ENCODE measurements around the gene CLK3.

The CLK3 gene

GRCh38 chr15:74667975-74668374, 52.3 kb downstream of the CLK3 start:
- no peaks in the 10 kb centered on the region for H3K4me1 ChIP-seq (ENCODE audit: control insufficient read depth, insufficient read depth, low read length, poor library complexity, severe bottlenecking)
- no peak for DNase-seq
- no peak overlapping the region for H3K27ac ChIP-seq (ENCODE audit: insufficient read depth, low read length, poor library complexity, severe bottlenecking)
- H3K4me3 ChIP-seq (ENCODE audit: insufficient read depth, low read depth, low read length, poor library complexity, severe bottlenecking): no peak overlapping the region
- H3K36me3 ChIP-seq (ENCODE audit: control insufficient read depth, insufficient read depth, low read length): peaks cover 14% of the 10 kb centered on the region
- no peaks in the 10 kb centered on the region for H3K27me3 ChIP-seq (replicated peaks; ENCODE audit: control insufficient read depth, insufficient read depth, low read length, poor library complexity, severe bottlenecking)
- no peaks in the 10 kb centered on the region for H3K9me3 ChIP-seq (ENCODE audit: control insufficient read depth, low read length)

GRCh38 chr15:74669627-74670026, 54.0 kb downstream of the CLK3 start:
- Histone ChIP-seq H3K9me3 (ENCODE audit: control insufficient read depth, low read length) (no peaks in the 10 kb centered on the region), H3K4me1 (ENCODE audit: control insufficient read depth, insufficient read depth, low read length, poor library complexity, severe bottlenecking) (no peaks in the 10 kb centered on the region), H3K27ac (ENCODE audit: insufficient read depth, low read length, poor library complexity, severe bottlenecking) (no peak overlapping the region), H3K4me3 (ENCODE audit: insufficient read depth, low read depth, low read length, poor library complexity, severe bottlenecking) (no peak overlapping the region), H3K36me3 (ENCODE audit: control insufficient read depth, insufficient read depth, low read length) (peaks cover 16% of the 10 kb centered on the region), H3K27me3 (replicated peaks; ENCODE audit: control insufficient read depth, insufficient read depth, low read length, poor library complexity, severe bottlenecking) (no peaks in the 10 kb centered on the region)
- DNase-seq: no peak

GRCh38 chr15:74674161-74674560, 58.5 kb downstream of the CLK3 start:
- no peaks in the 10 kb centered on the region for H3K9me3 ChIP-seq (ENCODE audit: control insufficient read depth, low read length)
- H3K27me3 ChIP-seq (replicated peaks; ENCODE audit: control insufficient read depth, insufficient read depth, low read length, poor library complexity, severe bottlenecking): no peaks in the 10 kb centered on the region
- no peak for DNase-seq
- no peaks in the 10 kb centered on the region for H3K4me1 ChIP-seq (ENCODE audit: control insufficient read depth, insufficient read depth, low read length, poor library complexity, severe bottlenecking)
- H3K27ac ChIP-seq (ENCODE audit: insufficient read depth, low read length, poor library complexity, severe bottlenecking): no peak overlapping the region
- H3K4me3 ChIP-seq (ENCODE audit: insufficient read depth, low read depth, low read length, poor library complexity, severe bottlenecking): no peak overlapping the region
- H3K36me3 ChIP-seq (ENCODE audit: control insufficient read depth, insufficient read depth, low read length): peaks cover 16% of the 10 kb centered on the region

GRCh38 chr15:74676801-74677200, 61.2 kb downstream of the CLK3 start:
- peaks cover 9% of the 10 kb centered on the region for H3K36me3 ChIP-seq (ENCODE audit: control insufficient read depth, insufficient read depth, low read length)
- H3K9me3 ChIP-seq (ENCODE audit: control insufficient read depth, low read length): no peaks in the 10 kb centered on the region
- DNase-seq: no peak
- H3K4me1 ChIP-seq (ENCODE audit: control insufficient read depth, insufficient read depth, low read length, poor library complexity, severe bottlenecking): no peaks in the 10 kb centered on the region
- no peak overlapping the region for H3K4me3 ChIP-seq (ENCODE audit: insufficient read depth, low read depth, low read length, poor library complexity, severe bottlenecking)
- no peaks in the 10 kb centered on the region for H3K27me3 ChIP-seq (replicated peaks; ENCODE audit: control insufficient read depth, insufficient read depth, low read length, poor library complexity, severe bottlenecking)
- no peak overlapping the region for H3K27ac ChIP-seq (ENCODE audit: insufficient read depth, low read length, poor library complexity, severe bottlenecking)
